Parathyroid adenoma (tissue), 2 donors: ENCODE measurements around the gene CTDP1.

ENCODE experiments used
- H2AFZ ChIP-seq: fragments of 300-600 bp; sonication (generic); one replicate; pipeline ENCODE4 v1.7.0; 2017; ENCODE audit warnings: antibody characterized with exemption, mild to moderate bottlenecking
- H3K27ac ChIP-seq: fragments of 300-600 bp; sonication (generic); one replicate; pipeline ENCODE4 v1.7.0; 2017
- H3K27me3 ChIP-seq: fragments of 300-600 bp; sonication (generic); one replicate; pipeline ENCODE4 v1.7.0; 2017; ENCODE audit warnings: low read length; ENCODE audit not compliant: control insufficient read depth, insufficient read depth
- H3K36me3 ChIP-seq: fragments of 300-600 bp; sonication (generic); one replicate; pipeline ENCODE4 v1.7.0; 2017; ENCODE audit warnings: low read length; ENCODE audit not compliant: control insufficient read depth, insufficient read depth
- H3K4me1 ChIP-seq: fragments of 300-600 bp; sonication (generic); one replicate; pipeline ENCODE4 v1.7.0; 2017; ENCODE audit warnings: control low read depth
- H3K4me2 ChIP-seq: fragments of 300-600 bp; sonication (generic); one replicate; pipeline ENCODE4 v1.7.0; 2017; ENCODE audit warnings: low read length
- H3K4me3 ChIP-seq: fragments of 300-600 bp; sonication (generic); one replicate; pipeline ENCODE4 v1.7.0; 2017; ENCODE audit warnings: low read depth, low read length
- H3K79me2 ChIP-seq: fragments of 300-600 bp; sonication (generic); one replicate; pipeline ENCODE4 v1.7.0; 2017; ENCODE audit warnings: control low read depth
- H3K9ac ChIP-seq: fragments of 300-600 bp; sonication (generic); one replicate; pipeline ENCODE4 v1.7.0; 2017; ENCODE audit warnings: mild to moderate bottlenecking
- H3K9me3 ChIP-seq: fragments of 300-600 bp; sonication (generic); one replicate; pipeline ENCODE4 v1.7.0; 2017; ENCODE audit warnings: low read length; ENCODE audit not compliant: control insufficient read depth
- TF ChIP-seq, protein P1 (sequence below): fragments of 300-600 bp; sonication (generic); IDR thresholded peaks from one replicate; pipeline ENCODE4 v1.7.0; 2017; ENCODE audit warnings: antibody characterized with exemption, mild to moderate bottlenecking
- donor health status: primary hyperparathyroidism.

CTDP1 gene

DNA sequence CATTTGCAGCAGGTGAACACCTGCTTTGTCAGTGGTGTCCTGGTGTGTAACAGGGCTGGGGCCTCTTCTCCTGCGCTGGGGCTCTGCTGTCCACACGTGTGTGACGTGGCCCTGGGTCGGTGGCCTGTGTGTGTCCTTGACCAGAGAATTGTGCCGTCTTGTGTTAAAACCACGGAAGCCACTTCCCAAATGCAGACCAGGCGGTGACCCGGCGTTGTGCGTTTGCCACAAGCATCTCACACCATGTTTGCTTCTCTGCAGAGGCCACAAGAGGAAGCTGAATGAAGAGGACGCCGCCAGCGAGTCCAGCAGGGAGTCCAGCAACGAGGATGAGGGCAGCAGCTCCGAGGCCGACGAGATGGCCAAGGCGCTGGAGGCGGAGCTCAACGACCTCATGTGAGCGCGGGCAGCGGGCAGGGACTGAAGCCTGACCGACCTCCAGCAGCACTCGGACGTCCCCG is 73.8 kb downstream of the CTDP1 start:
- Histone ChIP-seq H3K4me2 (no peak overlapping the region), H3K9me3 (no peaks in the 10 kb centered on the region), H3K27me3 (no peaks in the 10 kb centered on the region), H3K9ac (no peak overlapping the region), H3K4me1 (no peaks in the 10 kb centered on the region), H3K27ac (no peak overlapping the region), H2AFZ (no peak overlapping the region), H3K4me3 (no peak overlapping the region), H3K79me2 (no peaks in the 10 kb centered on the region), H3K36me3 (no peaks in the 10 kb centered on the region)
- TF ChIP-seq, protein P1, sequence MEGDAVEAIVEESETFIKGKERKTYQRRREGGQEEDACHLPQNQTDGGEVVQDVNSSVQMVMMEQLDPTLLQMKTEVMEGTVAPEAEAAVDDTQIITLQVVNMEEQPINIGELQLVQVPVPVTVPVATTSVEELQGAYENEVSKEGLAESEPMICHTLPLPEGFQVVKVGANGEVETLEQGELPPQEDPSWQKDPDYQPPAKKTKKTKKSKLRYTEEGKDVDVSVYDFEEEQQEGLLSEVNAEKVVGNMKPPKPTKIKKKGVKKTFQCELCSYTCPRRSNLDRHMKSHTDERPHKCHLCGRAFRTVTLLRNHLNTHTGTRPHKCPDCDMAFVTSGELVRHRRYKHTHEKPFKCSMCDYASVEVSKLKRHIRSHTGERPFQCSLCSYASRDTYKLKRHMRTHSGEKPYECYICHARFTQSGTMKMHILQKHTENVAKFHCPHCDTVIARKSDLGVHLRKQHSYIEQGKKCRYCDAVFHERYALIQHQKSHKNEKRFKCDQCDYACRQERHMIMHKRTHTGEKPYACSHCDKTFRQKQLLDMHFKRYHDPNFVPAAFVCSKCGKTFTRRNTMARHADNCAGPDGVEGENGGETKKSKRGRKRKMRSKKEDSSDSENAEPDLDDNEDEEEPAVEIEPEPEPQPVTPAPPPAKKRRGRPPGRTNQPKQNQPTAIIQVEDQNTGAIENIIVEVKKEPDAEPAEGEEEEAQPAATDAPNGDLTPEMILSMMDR = no peak

DNA sequence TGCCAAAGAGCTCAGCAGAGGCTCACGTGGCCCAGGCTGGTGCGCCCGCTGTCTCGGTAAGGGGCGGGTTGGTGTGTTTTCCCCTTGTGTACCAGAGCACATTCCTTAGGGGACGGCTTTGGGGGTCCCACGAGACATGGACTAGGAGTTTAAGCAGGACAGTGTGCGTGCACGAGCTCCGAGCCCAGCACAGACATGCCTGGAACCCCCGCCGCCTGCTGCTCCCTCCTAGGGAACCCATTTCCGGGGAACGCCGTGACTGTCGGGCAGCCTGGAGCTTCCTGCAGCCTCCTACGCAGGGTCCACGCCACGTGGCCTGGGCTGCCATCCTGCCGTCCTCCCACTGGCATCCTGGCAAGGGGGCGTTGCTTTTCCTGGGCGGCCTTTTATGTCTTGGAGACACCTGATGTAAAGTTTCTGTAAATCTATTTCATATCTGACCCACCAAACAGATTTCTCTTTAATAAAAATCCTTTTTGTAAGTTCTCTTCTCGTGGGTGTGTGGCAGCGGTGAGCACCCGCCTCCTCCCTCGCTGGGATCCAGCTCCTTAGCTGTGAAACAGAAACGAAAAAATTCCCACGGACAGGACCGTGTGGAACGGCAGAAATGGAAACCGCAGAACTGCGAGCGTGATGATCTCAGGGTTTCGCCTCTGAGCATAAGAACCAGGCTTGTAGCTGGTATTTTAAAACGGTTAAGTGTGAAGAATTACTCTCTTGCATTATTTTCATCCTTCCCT is 74.6 kb downstream of the CTDP1 start:
- Histone ChIP-seq H3K4me2 (no peak overlapping the region), H3K4me1 (no peaks in the 10 kb centered on the region), H3K36me3 (no peaks in the 10 kb centered on the region), H3K79me2 (no peaks in the 10 kb centered on the region), H3K4me3 (no peak overlapping the region), H3K27ac (no peak overlapping the region), H3K27me3 (no peaks in the 10 kb centered on the region), H3K9me3 (peaks cover 2% of the 10 kb centered on the region), H2AFZ (no peak overlapping the region), H3K9ac (no peak overlapping the region)
- TF ChIP-seq, protein P1 = no peak

DNA sequence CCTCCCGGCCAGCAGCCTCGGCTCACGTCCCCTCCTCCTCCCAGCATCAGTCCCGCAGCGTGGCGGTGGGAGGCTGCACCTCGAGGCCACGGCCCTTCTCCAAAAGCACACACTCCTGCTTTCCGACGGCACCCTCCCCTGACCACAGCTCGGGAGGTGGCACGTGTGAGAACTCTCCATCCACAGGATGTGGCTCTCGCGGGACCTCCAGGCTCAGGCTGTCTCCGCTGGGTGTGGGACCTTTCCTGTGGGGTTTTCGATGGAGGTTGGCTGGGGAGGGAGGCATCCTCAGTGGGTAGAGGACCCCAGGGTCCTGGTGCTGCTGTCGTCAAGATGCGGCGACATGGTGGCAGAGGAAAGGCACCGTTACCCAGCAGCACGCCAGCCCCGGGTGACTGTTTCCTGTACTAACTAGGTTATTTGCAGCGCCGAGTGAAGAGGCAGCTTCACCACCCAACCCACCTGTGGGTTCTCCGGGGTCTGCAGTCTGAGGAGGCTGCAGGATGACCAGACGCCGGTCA is 75.3 kb downstream of the CTDP1 start:
- H3K4me2 ChIP-seq = no peak overlapping the region
- no peak overlapping the region for H3K27ac ChIP-seq
- no peaks in the 10 kb centered on the region for H3K36me3 ChIP-seq
- TF ChIP-seq, protein P1 = no peak
- H3K27me3 ChIP-seq = no peaks in the 10 kb centered on the region
- no peaks in the 10 kb centered on the region for H3K79me2 ChIP-seq
- no peak overlapping the region for H3K4me3 ChIP-seq
- H3K9me3 ChIP-seq = peaks cover 2% of the 10 kb centered on the region
- no peak overlapping the region for H2AFZ ChIP-seq
- no peak overlapping the region for H3K9ac ChIP-seq
- H3K4me1 ChIP-seq = no peaks in the 10 kb centered on the region

DNA sequence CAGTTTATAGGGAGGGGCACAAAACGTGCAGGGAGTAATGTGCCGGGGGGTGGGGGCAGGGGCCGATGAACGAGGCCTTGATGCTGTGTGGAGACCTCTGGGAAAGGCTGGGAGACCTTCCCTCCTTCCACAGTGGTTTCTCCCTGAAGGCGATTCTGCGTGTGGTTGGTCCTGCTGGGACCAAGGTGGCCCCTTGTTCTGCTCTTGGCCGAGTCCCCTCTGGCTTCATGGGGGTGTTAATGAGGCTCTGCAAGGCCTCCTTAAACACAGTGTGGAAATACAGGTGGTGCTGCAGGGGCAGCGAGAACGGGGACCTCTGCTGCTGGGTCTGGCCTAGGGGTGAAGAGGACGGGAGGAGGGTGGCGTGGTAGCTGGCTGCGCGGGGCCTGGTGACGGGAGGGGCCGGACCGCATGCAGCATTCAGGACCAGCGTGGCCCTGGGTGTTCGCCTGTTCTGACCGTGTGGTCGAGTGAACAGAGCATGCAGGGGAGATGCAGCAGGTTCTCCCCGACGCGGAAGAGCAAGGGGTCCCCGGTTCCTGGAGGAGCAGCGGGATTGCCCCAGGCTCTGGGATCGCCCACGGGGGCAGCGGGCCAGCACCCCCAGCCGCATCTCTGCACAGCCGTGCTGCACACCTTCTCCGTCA is 76.0 kb downstream of the CTDP1 start:
- H3K36me3 ChIP-seq = no peaks in the 10 kb centered on the region
- no peak overlapping the region for H3K4me2 ChIP-seq
- H3K4me3 ChIP-seq = no peak overlapping the region
- TF ChIP-seq, protein P1 = no peak
- no peaks in the 10 kb centered on the region for H3K4me1 ChIP-seq
- no peak overlapping the region for H2AFZ ChIP-seq
- H3K9ac ChIP-seq = no peak overlapping the region
- H3K79me2 ChIP-seq = no peaks in the 10 kb centered on the region
- H3K27me3 ChIP-seq = no peaks in the 10 kb centered on the region
- no peak overlapping the region for H3K27ac ChIP-seq
- H3K9me3 ChIP-seq = peaks cover 2% of the 10 kb centered on the region
